GM18499 (cell line): Measurements from ENCODE around the gene ADCY5.

Source experiments
- ATAC-seq: cut with Tn5 transposase; IDR thresholded peaks from one replicate; pipeline ENCODE4 v1.9.1; 2021; ENCODE audit warnings: moderate number of reproducible peaks; ENCODE audit not compliant: insufficient read depth, unreplicated experiment

The ADCY5 gene

DNA sequence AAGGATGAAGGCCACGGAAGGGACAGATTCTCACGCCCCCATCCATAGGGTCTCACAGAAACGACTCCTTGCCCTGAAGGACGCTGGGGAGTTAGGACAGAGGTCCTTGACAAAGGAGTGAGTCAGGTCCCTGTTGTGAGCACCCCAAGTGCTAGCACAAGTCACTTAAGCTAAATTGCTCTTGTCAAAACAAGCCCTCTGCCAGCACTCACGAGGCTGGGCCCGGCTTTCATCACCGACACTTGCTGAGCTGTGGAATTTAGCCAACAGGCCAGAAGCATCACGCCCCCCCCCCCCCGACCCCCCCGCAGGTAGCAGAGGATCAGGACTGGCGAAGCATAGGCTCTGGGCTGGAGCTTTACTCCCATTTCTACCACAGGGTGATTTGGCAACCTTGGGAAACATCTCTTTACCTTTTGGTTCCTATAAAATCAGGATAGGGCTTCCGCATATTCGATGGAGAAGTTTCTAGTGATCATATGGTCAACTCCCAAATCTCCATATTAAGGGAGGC, 75.4 kb downstream of the ADCY5 start:
- no peak for ATAC-seq

- no peak for ATAC-seq
Observed at GRCh38 chr3:123372686-123373473, 76.0 kb downstream of the ADCY5 start.

- no peak for ATAC-seq
Observed at GRCh38 chr3:123371859-123372685, 76.8 kb downstream of the ADCY5 start.

DNA sequence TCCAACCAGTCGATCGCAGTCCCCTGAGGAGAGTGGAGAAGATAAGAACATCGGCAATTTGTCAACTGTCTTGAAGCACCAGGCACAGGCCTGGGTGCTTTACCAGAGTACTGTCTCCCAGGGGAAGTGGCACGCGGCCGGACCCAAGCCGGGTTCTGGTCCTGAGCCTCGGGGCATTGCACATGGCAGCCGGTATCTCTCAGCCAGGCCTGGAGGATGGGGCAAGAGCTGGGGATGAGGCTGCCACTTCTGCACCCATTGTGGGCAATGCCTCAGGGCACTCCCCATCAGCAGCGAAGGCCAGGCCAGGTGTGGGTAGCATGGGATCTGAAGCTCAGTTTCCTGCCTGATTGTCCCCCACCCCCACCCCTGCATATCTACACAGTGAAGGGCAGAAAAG, 77.5 kb downstream of the ADCY5 start:
- ATAC-seq, result no peak

DNA sequence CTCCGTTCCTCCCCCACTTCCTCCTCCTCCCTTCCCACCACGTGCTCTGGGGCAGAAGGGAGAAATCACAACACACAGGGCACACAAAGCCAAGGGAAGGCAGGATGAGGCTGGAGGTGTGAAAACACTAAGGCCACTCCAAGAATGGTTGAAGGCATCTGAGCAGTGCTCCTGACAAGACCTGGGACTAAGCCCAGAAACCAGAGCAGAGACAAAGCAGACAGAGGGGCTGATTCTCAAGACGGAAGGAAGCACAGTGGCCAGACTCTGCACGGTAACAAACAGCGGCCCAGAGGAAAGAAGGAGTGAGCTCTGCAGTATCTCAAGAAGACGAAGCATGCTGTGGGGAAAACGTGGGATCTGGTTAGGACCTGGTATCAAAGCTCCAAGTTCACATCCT, 78.1 kb downstream of the ADCY5 start:
- ATAC-seq, result no peak

GRCh38 chr3:123369085-123369484, 79.8 kb downstream of the ADCY5 start:
- ATAC-seq, result no peak

- no peak for ATAC-seq
Observed at GRCh38 chr3:123367467-123368154, 81.3 kb downstream of the ADCY5 start.

DNA sequence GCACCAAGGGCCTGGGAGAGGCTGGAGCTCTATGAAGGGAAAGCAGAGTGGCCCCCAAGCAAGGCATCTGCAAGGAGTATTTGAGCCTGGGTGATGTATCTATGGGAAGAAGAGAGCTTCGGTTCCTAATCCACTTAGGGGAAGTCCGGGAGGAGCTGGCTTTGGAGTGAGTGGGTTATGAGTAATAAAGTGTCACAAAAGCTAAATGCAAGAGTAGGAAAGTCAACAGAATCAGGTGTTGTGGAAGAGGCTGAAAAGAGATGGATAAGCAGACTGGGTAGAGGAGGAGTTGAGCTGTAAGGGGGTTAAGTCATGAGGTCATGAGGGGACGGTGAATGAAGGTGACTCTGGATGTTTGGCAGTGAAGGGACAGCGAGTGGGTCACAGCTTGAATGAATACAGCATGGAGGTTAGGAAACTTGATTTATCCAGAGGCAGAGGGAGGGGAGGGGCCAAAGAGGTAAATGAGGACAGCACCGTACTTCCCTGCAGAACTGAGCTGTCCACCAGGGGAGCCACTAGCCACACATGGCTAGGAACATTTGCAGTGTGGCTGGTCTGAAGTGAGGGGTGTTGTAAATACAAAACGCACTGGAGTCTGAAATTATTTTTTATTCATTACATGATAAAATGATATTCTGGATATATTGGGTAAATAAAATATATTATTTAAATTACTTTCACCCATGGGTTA, 83.3 kb downstream of the ADCY5 start:
- no peak for ATAC-seq

- no peak for ATAC-seq
Observed at GRCh38 chr3:123361071-123361470, 87.8 kb downstream of the ADCY5 start.

DNA sequence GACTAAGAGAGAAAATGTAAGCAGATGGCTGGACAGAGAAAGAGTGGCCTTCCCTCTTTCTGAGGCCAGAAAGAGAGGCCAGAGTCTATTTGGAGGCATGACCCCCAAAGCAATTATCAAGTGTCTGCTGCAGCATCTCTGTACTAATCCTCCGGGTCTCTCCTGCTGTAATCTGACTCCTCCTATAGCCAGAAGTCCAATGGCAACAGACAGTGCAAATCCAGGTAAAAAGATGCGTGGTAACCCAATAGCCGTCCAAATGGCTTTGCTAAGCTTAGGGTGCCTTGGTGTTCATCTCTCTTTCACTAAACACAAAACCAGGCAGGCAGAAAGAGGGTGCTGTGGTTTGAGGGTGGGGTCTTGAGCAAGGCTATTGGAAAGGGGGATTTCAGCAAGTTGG, 91.6 kb downstream of the ADCY5 start:
- no peak for ATAC-seq

DNA sequence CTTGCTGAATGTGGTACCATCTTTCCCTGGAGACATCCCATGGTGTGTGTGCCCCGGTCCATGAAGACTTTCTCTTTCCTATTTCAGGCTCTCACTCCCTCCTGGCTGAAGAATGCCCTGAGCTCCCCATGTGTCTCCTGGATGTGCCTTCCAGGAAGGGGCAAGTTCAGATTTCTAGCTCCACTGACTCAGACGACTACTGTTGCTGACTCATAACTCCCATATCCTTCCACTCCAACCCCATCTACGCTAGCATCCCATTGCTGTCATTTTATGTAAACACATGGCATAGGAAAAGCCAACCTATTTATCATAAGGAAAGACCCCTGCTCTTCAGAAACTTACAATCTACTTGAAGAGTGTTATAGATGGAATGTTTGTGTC, 95.0 kb downstream of the ADCY5 start:
- no peak for ATAC-seq

- no peak for ATAC-seq
Observed at GRCh38 chr3:123353227-123353849, 95.6 kb downstream of the ADCY5 start.

GRCh38 chr3:123352134-123352554, 96.7 kb downstream of the ADCY5 start:
- no peak for ATAC-seq

DNA sequence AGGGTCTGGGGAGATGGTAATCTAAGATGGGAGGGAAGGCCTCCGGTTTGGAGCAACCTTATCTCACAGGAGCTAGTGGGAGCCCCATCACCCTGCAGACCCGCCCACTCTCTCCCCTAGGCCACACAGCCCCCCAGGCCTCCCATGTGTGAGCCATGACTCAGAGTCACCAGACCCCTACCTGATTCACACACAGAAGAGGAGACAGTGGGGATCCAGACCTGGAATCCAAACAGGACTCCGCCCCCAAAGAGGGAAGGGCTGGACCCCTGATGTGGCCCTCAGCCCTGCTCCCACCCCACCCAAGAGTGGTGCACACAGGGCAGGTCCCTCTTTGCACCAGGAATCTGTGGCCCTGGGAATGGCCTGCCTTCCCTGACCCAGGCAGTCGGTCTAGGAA, 97.4 kb downstream of the ADCY5 start:
- ATAC-seq, result no peak

- ATAC-seq, result no peak
Observed at GRCh38 chr3:123350971-123351370, 97.9 kb downstream of the ADCY5 start.

GRCh38 chr3:123349566-123350435, 99.1 kb downstream of the ADCY5 start:
- no peak for ATAC-seq

DNA sequence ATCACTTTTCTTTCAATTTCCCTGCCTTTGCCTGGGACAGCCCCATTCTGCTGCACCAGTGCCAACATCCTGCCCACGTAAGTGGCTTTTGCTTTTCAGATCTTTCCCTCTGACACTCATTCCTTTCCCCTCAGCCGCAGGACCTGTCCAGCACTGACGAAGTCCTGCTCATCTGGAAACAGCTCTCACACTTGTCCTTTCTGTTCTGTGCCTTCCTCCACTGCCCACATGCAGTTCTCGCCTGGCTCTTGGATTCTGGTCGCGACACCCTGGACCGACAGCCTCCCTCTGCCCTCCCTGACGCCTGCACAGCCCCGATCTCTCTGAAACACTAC, 99.7 kb downstream of the ADCY5 start:
- ATAC-seq, result no peak

DNA sequence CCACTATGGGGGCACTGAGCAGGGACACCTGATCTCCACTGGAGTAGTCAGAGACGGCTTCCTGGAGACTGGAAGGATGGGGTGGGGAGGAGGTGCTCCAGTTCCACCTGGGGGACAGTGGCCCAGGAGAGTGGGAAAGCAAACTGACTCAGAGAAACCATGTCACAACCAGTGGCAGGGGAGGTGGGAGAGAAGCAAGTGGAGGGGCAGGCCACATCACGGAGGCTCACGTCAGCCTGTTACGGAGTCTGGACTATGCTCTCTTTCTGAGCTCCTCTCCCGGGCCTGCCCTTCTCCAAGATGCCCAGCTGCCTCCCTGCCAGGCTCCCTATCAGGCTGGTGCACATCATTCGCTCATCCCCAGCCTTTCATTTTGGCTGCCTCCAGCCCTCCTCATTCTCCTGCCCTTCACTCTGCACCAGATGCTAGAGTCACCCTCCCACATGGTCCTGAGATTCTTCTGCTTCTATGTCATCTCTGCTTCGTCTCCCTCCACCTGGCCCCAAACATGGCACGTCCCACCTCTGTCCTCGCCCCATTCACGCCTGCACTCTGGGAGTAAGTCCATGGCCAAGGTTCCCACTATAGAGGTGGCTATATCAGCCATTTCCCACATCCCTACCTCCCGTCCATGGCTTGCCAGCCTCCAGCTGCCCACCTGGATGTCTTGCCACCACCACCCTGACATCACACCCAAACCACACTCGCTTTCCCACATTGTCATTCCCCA, 100.3 kb downstream of the ADCY5 start:
- no peak for ATAC-seq
